ENCODE data around the gene SPRY1. TPM values are rescaled to one million over a fixed set of nuclear protein-coding genes. Genes with fewer than 3 reads are reported as not detected.

Gene SPRY1
- total RNA-seq, 1 experiment from 2014 or later = 76.3 TPM

DNA sequence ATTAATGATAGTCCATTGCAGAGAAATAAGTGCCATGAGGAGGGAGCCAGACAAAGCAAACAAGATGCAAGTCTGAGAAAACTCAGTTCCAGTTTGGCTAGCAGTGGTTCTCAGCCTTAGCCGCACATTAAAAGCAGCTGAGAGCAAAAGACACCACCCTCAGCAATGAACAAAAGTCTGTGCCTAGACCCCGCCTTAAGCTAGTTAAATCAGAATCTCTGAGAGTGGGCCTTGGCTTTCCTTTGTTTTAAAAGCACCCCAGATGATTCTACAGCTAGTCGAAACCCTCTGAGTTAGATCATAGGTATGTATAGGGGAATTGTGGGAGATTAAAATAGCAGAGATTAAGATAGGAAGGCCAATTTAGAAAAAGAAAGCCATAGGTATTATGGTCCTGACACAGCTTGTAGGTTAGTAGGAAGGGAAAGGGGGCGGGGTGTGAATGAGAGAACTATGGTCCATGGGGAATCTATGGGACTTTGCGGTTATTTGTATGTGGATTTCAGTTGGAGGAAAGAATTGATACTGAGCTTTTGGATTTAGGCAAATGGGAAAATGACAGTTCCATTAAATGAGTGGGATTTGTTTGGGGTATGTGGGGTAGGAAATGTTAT is 12.0 kb downstream of the SPRY1 start:
- Histone ChIP-seq H2BK15ac (ENCODE audit: low read depth, low read length) (no peak overlapping the region), H2BK5ac (ENCODE audit: insufficient read length, low read length) (no peak overlapping the region), H2BK120ac (ENCODE audit: low read depth, low read length, poor library complexity, severe bottlenecking) (no peak overlapping the region), H3K18ac (ENCODE audit: insufficient read length, low read depth, low read length) (no peak overlapping the region), H3K79me2 (ENCODE audit: insufficient read depth, low read length) (no peaks in the 10 kb centered on the region), H2BK12ac (ENCODE audit: insufficient read length, low read depth, low read length) (no peak overlapping the region), H3K14ac (ENCODE audit: insufficient read depth, low read length) (no peak overlapping the region), H2AFZ (ENCODE audit: low read length) (no peak overlapping the region), H2BK20ac (ENCODE audit: low read depth, low read length, poor library complexity, severe bottlenecking) (no peak overlapping the region), H3K9me3 (ENCODE audit: control insufficient read depth, low read depth, low read length) (no peaks in the 10 kb centered on the region), H4K20me1 (ENCODE audit: control insufficient read depth, insufficient read depth, insufficient read length) (no peaks in the 10 kb centered on the region), H4K91ac (ENCODE audit: insufficient read length, low read depth, low read length) (no peak overlapping the region), H3K4me1 (ENCODE audit: insufficient read depth, low read length) (no peaks in the 10 kb centered on the region; the same call in 1 of the 2 replicates), H3K9ac (ENCODE audit: extremely low read depth, insufficient read length, low read length) (no peak overlapping the region), H3K27me3 (ENCODE audit: insufficient read depth, low read length) (no peaks in the 10 kb centered on the region), H3K4me2 (ENCODE audit: insufficient read depth, insufficient read length, low read length) (no peak overlapping the region), H3K23me2 (ENCODE audit: insufficient read length, low read depth, low read length, poor library complexity, severe bottlenecking) (no peaks in the 10 kb centered on the region), H4K8ac (replicated peaks; ENCODE audit: insufficient read length, low read depth, low read length) (no peak overlapping the region), H3K56ac (ENCODE audit: insufficient read length, low read depth, low read length) (no peak overlapping the region), H3K23ac (ENCODE audit: insufficient read length, low read depth, low read length) (no peak overlapping the region), H2AK5ac (ENCODE audit: insufficient read length, low read length) (no peak overlapping the region), H3K27ac (ENCODE audit: insufficient read length, low read depth, low read length) (no peak overlapping the region), H3K79me1 (ENCODE audit: insufficient read depth, low read depth, low read length, poor library complexity, severe bottlenecking) (no peaks in the 10 kb centered on the region), H3T11ph (ENCODE audit: low read length) (no peak overlapping the region), H3K4ac (ENCODE audit: low read depth, low read length) (no peak overlapping the region), H4K5ac (ENCODE audit: insufficient read length, low read depth, low read length) (no peak overlapping the region)
- Mint-ChIP-seq H3K36me3 (ENCODE audit: insufficient read depth in 1 of 3, low read depth in 3 of 3) (peaks cover 6 to 9% (median 6%) of the 10 kb centered on the region in 3 experiments; a peak in 6 of 7 replicates), H3K4me1 (peaks cover 34 to 41% of the 10 kb centered on the region in 2 experiments), H3K4me3 (no peak overlapping the region), H3K27me3 (ENCODE audit: low read depth) (no peaks in the 10 kb centered on the region), H3K9me3 (no peaks in the 10 kb centered on the region; a peak in 1 of 5 replicates), H3K27ac (0 out of 7 replicates have a peak overlapping the region, but pooled peaks of 1 of the 3 experiments have one; percentile 92)
- no CpG with 5 or more reads among the region's 5 CpGs for WGBS (ENCODE audit: extremely low coverage, insufficient read length, low lambda C conversion rate)
- DNase-seq = no peak
- TF ChIP-seq, protein P1, sequence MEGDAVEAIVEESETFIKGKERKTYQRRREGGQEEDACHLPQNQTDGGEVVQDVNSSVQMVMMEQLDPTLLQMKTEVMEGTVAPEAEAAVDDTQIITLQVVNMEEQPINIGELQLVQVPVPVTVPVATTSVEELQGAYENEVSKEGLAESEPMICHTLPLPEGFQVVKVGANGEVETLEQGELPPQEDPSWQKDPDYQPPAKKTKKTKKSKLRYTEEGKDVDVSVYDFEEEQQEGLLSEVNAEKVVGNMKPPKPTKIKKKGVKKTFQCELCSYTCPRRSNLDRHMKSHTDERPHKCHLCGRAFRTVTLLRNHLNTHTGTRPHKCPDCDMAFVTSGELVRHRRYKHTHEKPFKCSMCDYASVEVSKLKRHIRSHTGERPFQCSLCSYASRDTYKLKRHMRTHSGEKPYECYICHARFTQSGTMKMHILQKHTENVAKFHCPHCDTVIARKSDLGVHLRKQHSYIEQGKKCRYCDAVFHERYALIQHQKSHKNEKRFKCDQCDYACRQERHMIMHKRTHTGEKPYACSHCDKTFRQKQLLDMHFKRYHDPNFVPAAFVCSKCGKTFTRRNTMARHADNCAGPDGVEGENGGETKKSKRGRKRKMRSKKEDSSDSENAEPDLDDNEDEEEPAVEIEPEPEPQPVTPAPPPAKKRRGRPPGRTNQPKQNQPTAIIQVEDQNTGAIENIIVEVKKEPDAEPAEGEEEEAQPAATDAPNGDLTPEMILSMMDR (conservative IDR thresholded peaks at IDR 0.05) = no peak

All from H9 (cell line).